DND-41 (cell line): ENCODE results near the gene TDRD15.
"Not testable (repeated sequence)": the region's sequence is repeated elsewhere in the genome, so short reads cannot be mapped to it uniquely, and the experiment has no call there.

ENCODE experiments used
- ATAC-seq: fragments of 200-7000 bp; cut with Tn5 transposase; 3 replicates; pipeline ENCODE4 v1.9.1; 2021; ENCODE audit warnings: low read depth; ENCODE audit not compliant: insufficient read depth
- DNase-seq: peaks from one replicate; pipeline ENCODE4 v3.0.0-alpha.2; 2020
- H2AFZ ChIP-seq: 2 replicates; pipeline ENCODE4 v1.6.0; 2012; ENCODE audit warnings: low read depth, low read length
- H3K27ac ChIP-seq: 2 replicates; pipeline ENCODE4 v1.5.1; 2012; ENCODE audit warnings: low read length, inconsistent platforms
- H3K27me3 ChIP-seq: fragments of 200-600 bp; sonication (generic); 2 replicates; pipeline ENCODE4 v1.6.0; 2012; ENCODE audit warnings: low read length, mild to moderate bottlenecking, inconsistent platforms; ENCODE audit not compliant: insufficient read depth, poor library complexity
- H3K36me3 ChIP-seq: 2 replicates; pipeline ENCODE4 v1.5.1; 2012; ENCODE audit warnings: low read length, inconsistent platforms; ENCODE audit not compliant: insufficient read depth
- H3K4me1 ChIP-seq: 2 replicates; pipeline ENCODE4 v1.5.1; 2012; ENCODE audit warnings: mild to moderate bottlenecking, low read length; ENCODE audit not compliant: insufficient read depth
- H3K4me2 ChIP-seq: 2 replicates; pipeline ENCODE4 v1.6.0; 2012; ENCODE audit warnings: mild to moderate bottlenecking, moderate library complexity, low read length, inconsistent platforms; ENCODE audit not compliant: insufficient read depth
- H3K4me3 ChIP-seq, 2 experiments: fragments of 200-600 bp in 1 of 2; shearing (Covaris generic) in 1 of 2; 2 replicates each; pipeline ENCODE4 v1.5.1; 2012 to 2016; ENCODE audit warnings: inconsistent platforms in 2 of 2, low read length in 2 of 2, mild to moderate bottlenecking in 2 of 2, low read depth in 1 of 2, moderate library complexity in 1 of 2
- H3K79me2 ChIP-seq: 2 replicates; pipeline ENCODE4 v1.6.0; 2012; ENCODE audit warnings: low read length, inconsistent platforms; ENCODE audit not compliant: insufficient read depth
- H3K9ac ChIP-seq: 2 replicates; pipeline ENCODE4 v1.6.0; 2012; ENCODE audit warnings: low read depth, mild to moderate bottlenecking, inconsistent platforms, low read length, moderate library complexity
- H3K9me3 ChIP-seq: 2 replicates; pipeline ENCODE4 v1.5.1; 2012; ENCODE audit warnings: low read length, moderate library complexity, mild to moderate bottlenecking, inconsistent platforms; ENCODE audit not compliant: insufficient read depth, severe bottlenecking
- H4K20me1 ChIP-seq: 2 replicates; pipeline ENCODE4 v1.6.0; 2012; ENCODE audit warnings: low read length; ENCODE audit not compliant: insufficient read depth
- CTCF ChIP-seq: IDR thresholded peaks from 2 replicates; pipeline ENCODE4 v1.5.1; 2012; ENCODE audit warnings: borderline replicate concordance, low read length, moderate library complexity, mild to moderate bottlenecking; ENCODE audit not compliant: poor library complexity, severe bottlenecking; ENCODE audit errors: extremely low read depth
- EZH2 ChIP-seq: IDR thresholded peaks from 3 replicates; pipeline ENCODE4 v1.6.1; 2012; ENCODE audit warnings: borderline replicate concordance, low read depth, mild to moderate bottlenecking, moderate library complexity, low read length, inconsistent platforms; ENCODE audit not compliant: severe bottlenecking

TDRD15 gene

GRCh38 chr2:21099281-21099907 lies 24.4 kb upstream of the TDRD15 start:
- DNase-seq (no peak), ATAC-seq (no peak)
- H3K36me3 ChIP-seq = no peaks in the 10 kb centered on the region
- H3K79me2 ChIP-seq = no peaks in the 10 kb centered on the region
- H2AFZ ChIP-seq = no peak overlapping the region
- H4K20me1 ChIP-seq = no peaks in the 10 kb centered on the region
- H3K27ac ChIP-seq = no peak overlapping the region
- no peak overlapping the region for H3K4me2 ChIP-seq
- no peak overlapping the region for H3K9ac ChIP-seq
- no peaks in the 10 kb centered on the region for H3K27me3 ChIP-seq
- no peak overlapping the region for H3K4me3 ChIP-seq
- TF ChIP-seq EZH2 (no peak), CTCF (no peak)
- H3K9me3 ChIP-seq = no peaks in the 10 kb centered on the region
- no peaks in the 10 kb centered on the region for H3K4me1 ChIP-seq

- not testable (repeated sequence) for H3K4me1 ChIP-seq, ATAC-seq, H4K20me1 ChIP-seq, H3K36me3 ChIP-seq, H3K9me3 ChIP-seq, H3K9ac ChIP-seq, H3K27me3 ChIP-seq, H3K79me2 ChIP-seq, H3K4me2 ChIP-seq, DNase-seq, H3K4me3 ChIP-seq, H2AFZ ChIP-seq, H3K27ac ChIP-seq
Observed at GRCh38 chr2:21101514-21102155, 22.1 kb upstream of the TDRD15 start.

GRCh38 chr2:21102356-21102755 lies 21.4 kb upstream of the TDRD15 start:
- DNase-seq (no peak), ATAC-seq (no peak)
- Histone ChIP-seq H4K20me1 (no peaks in the 10 kb centered on the region), H3K9me3 (no peaks in the 10 kb centered on the region), H3K9ac (no peak overlapping the region), H2AFZ (no peak overlapping the region), H3K4me2 (no peak overlapping the region), H3K36me3 (no peaks in the 10 kb centered on the region), H3K4me3 (no peak overlapping the region), H3K27me3 (no peaks in the 10 kb centered on the region), H3K27ac (no peak overlapping the region), H3K4me1 (no peaks in the 10 kb centered on the region), H3K79me2 (no peaks in the 10 kb centered on the region)
- TF ChIP-seq EZH2 (no peak), CTCF (no peak)

GRCh38 chr2:21103274-21103891 lies 20.4 kb upstream of the TDRD15 start:
- DNase-seq = no peak
- Histone ChIP-seq H2AFZ (no peak overlapping the region), H3K9me3 (no peaks in the 10 kb centered on the region), H3K27ac (no peak overlapping the region), H3K4me3 (no peak overlapping the region), H3K27me3 (no peaks in the 10 kb centered on the region), H4K20me1 (no peaks in the 10 kb centered on the region), H3K4me2 (no peak overlapping the region), H3K36me3 (no peaks in the 10 kb centered on the region), H3K4me1 (no peaks in the 10 kb centered on the region), H3K9ac (no peak overlapping the region), H3K79me2 (no peaks in the 10 kb centered on the region)
- TF ChIP-seq EZH2 = no peak
- no peak for TF ChIP-seq CTCF
- ATAC-seq = no peak
